ENCODE results near the gene ADCY10.

Gene ADCY10

DNA sequence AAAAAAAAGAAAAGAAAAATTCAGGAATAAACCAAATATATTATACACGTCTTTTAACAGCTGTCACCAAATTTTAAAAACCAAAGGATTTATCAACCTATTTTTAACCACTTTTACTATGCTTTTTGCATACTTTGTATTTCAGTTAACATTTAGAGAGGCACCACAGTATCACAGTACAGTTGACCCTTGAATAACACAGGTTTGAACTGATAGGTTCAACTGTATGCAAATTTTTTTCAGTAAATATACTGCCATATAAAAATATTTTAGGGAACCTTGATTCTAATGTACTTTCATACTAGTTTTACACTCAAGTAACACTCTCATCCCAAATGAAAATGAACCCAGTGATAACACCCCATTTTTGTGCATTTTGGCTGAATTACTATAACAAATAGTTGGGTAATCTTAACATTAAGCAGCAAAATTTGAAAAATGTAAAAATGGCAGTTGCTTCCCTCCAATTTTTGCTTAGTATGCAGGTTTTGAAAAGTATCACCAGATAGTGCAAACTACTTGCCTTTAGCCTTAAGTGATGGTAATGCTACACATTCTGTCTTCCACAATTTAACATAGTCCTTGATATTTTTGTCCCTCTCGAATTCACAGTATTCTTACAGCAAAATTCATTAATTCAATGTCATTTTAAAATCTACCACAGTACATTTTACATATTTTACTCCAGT is 10.8 kb upstream of the ADCY10 start:
- no peak for DNase-seq (ENCODE audit: low read depth)
- H3K4me3 ChIP-seq (ENCODE audit: low read depth, low read length): no peak overlapping the region

DNA sequence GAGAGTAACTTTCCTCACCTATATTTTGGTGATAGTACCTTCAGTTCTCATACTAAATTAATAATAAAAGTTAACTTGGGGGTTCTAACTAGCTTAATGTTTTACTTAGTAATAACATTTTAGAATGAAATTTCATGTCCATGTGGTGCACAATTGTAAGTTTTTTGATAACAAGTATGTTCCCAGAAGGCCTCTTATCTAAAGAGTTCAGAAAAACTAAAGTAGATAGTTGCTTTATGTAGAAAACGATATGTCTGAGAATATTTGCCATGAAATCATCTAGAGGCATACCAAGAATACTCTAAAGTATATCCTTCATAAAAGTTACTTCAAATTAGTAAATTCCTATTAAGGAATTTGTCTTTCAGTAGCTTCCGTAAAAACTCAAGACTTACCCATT is 10.2 kb upstream of the ADCY10 start:
- no peak overlapping the region for H3K4me3 ChIP-seq (ENCODE audit: low read depth, low read length)
- DNase-seq (ENCODE audit: low read depth): no peak
- TF ChIP-seq, protein P1, sequence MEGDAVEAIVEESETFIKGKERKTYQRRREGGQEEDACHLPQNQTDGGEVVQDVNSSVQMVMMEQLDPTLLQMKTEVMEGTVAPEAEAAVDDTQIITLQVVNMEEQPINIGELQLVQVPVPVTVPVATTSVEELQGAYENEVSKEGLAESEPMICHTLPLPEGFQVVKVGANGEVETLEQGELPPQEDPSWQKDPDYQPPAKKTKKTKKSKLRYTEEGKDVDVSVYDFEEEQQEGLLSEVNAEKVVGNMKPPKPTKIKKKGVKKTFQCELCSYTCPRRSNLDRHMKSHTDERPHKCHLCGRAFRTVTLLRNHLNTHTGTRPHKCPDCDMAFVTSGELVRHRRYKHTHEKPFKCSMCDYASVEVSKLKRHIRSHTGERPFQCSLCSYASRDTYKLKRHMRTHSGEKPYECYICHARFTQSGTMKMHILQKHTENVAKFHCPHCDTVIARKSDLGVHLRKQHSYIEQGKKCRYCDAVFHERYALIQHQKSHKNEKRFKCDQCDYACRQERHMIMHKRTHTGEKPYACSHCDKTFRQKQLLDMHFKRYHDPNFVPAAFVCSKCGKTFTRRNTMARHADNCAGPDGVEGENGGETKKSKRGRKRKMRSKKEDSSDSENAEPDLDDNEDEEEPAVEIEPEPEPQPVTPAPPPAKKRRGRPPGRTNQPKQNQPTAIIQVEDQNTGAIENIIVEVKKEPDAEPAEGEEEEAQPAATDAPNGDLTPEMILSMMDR (IDR thresholded peaks at IDR 0.05; ENCODE audit: low read depth, low read length, missing control alignments): no peak

More for the DNA sequence above, 10.8 kb upstream of the ADCY10 start:
- TF ChIP-seq, protein P1 (IDR thresholded peaks at IDR 0.05; ENCODE audit: low read depth, low read length, missing control alignments): no peak

DNA sequence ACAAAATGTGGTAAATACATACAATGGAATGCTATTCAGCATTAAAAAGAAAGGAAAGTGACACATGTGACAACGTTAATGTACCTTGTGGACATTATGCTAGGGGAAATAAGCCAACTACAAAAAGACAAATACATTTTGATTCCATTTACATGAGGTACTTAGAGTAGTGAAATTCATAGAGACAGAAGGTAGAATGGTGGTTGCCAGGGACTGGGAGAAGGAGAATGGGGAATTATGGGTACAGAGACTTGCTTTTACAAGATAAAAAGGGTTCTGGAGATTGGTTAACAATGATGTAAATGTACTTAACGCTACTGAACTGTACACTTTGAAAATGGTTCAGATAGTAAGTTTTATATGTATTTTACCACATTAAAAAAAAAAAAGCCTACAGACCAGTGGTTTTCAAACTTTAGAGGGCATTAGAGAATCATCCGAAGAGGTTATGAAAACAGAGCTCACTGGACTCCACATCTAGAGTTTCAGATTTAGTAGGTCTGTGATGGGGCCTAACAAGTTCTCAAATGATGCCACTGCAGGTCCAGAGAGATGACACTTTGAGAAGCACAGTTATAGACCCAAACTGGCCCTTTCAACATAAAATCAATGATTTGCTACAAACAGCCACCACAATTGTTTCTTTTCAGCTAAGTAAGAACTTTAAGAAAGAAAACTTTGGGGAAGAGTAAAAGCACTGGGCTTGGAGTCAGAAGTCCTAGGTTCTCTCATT is 9.6 kb upstream of the ADCY10 start:
- DNase-seq (ENCODE audit: low read depth): no peak
- TF ChIP-seq, protein P1 (IDR thresholded peaks at IDR 0.05; ENCODE audit: low read depth, low read length, missing control alignments): no peak
- H3K4me3 ChIP-seq (ENCODE audit: low read depth, low read length): no peak overlapping the region

DNA sequence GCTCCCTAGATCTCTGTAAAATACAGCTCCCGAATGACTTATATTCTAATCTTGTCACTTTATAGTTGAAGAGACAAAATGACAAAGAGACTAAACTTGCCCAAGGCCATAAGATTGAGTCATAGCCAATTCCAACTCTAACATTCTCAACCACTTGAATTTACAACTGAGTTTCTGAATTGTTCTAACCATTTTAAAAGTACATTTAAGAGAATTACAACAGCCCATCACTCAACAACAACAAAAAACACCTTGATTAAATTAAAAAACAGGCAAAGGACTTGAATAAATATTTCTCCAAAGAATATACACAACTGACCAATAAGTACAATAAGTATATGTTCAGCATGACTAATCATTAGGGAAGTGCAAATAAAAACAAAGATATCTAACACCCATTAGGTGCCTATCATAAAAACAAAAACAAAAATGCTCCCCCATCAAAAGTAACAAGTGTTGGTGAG is 8.7 kb upstream of the ADCY10 start:
- DNase-seq (ENCODE audit: low read depth): no peak
- H3K4me3 ChIP-seq (ENCODE audit: low read depth, low read length): no peak overlapping the region
- TF ChIP-seq, protein P1 (IDR thresholded peaks at IDR 0.05; ENCODE audit: low read depth, low read length, missing control alignments): no peak

DNA sequence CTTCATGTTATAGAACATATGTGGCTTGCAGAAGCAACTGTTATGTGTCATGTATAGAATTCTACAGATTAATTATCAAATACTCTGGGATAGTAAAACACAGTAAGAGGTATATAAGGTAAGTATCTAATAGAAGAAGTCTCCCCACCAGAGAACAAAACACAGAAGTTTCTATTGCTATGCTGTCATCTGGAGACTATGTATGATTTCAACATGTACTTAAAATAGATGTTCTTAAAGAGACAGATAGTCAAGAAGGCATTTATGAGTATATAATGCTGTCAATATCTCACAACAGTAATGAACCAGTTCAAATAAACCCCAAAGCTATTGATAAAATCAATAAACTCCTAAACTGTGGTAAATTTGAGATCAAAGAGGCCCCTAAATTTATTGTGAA is 8.1 kb upstream of the ADCY10 start:
- no peak overlapping the region for H3K4me3 ChIP-seq (ENCODE audit: low read depth, low read length)
- TF ChIP-seq, protein P1 (IDR thresholded peaks at IDR 0.05; ENCODE audit: low read depth, low read length, missing control alignments): no peak
- no peak for DNase-seq (ENCODE audit: low read depth)

DNA sequence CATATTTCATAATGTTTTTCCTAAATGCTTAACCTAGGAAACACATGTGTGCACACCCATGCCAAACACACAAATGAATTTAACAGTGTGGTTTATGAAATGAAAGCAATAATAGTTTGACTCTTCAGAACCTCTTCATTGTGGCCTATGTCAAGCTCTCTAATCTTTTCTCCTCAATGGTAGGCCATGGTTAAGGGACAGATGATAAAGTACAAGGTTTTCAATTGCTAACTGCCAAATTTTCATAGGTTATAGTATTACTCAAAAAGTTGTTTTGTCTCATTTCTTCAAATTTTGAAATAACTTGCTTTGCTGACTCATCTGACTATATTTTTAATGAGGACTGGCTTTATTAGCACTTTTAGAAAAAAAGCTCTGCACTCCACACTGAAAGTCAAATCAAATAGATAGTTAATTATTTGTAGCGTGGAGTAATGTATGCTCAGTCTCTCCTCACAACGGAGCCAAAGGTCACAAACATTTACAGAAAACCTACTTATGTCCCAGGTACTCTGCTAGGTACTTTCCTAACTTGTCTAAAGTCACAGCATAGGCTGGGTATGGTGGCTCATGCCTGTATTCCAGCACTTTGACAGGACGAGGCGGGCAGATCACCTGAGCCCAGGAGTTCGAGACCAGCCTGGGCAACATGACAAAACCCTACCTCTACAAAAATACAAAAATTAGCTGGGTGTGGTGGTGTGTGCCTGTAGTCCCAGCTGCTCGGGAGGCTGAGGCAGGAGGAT is 3.0 kb upstream of the ADCY10 start:
- TF ChIP-seq, protein P1 (IDR thresholded peaks at IDR 0.05; ENCODE audit: low read depth, low read length, missing control alignments): no peak
- DNase-seq (ENCODE audit: low read depth): no peak
- H3K4me3 ChIP-seq (ENCODE audit: low read depth, low read length): no peak overlapping the region
